HepG2 (cell line): ENCODE results near the gene ADIPOR2. TPM values are rescaled to one million over a fixed set of nuclear protein-coding genes. Genes with fewer than 3 reads are reported as not detected.

Experiments
- ARHGAP35 ChIP-seq: sonication (generic); formaldehyde crosslinking; IDR thresholded peaks from 2 replicates; pipeline ENCODE4 v1.9.0; 2022; ENCODE audit warnings: mild to moderate bottlenecking, inconsistent platforms, moderate library complexity, missing genetic modification reagents, borderline replicate concordance
- DR1 ChIP-seq: sonication (generic); formaldehyde crosslinking; IDR thresholded peaks from 2 replicates; pipeline ENCODE4 v1.8.0; 2021; ENCODE audit warnings: mild to moderate bottlenecking, missing genetic modification reagents, inconsistent platforms
- GTF3A ChIP-seq: sonication (generic); formaldehyde crosslinking; conservative IDR thresholded peaks from 2 replicates; pipeline ENCODE4 v1.4.0; 2020; ENCODE audit warnings: mild to moderate bottlenecking, missing genetic modification reagents
- HIC2 ChIP-seq: sonication (generic); formaldehyde crosslinking; IDR thresholded peaks from 2 replicates; pipeline ENCODE4 v1.9.0; 2022; ENCODE audit warnings: low read depth, missing genetic modification reagents
- HNF1A ChIP-seq, 2 experiments: sonication (generic) in 1 of 2; formaldehyde crosslinking in 1 of 2; IDR thresholded peaks; 2 replicates each; pipeline versions ENCODE4 v1.4.0 to v1.6.1; 2016 to 2020; ENCODE audit warnings: borderline replicate concordance in 1 of 2, low read depth in 1 of 2, mild to moderate bottlenecking in 1 of 2, missing genetic modification reagents in 1 of 2
- KLF13 ChIP-seq: sonication (generic); formaldehyde crosslinking; IDR thresholded peaks from 2 replicates; pipeline ENCODE4 v1.4.0; 2020; ENCODE audit warnings: mild to moderate bottlenecking, missing genetic modification reagents
- MAZ ChIP-seq, 2 experiments: sonication (generic) in 1 of 2; formaldehyde crosslinking in 1 of 2; IDR thresholded peaks; 2 replicates each; pipeline versions ENCODE4 v1.5.0 to v1.6.1; 2012 to 2020; ENCODE audit warnings: low read depth in 2 of 2, mild to moderate bottlenecking in 2 of 2, borderline replicate concordance in 1 of 2, improper control_type of control experiment in 1 of 2, low read length in 1 of 2, missing genetic modification reagents in 1 of 2, moderate library complexity in 1 of 2
- NFYC ChIP-seq: IDR thresholded peaks from 2 replicates; pipeline ENCODE4 v1.6.1; 2016; ENCODE audit warnings: missing genetic modification reagents, missing compliant biosample characterization
- PTBP1 ChIP-seq: fragments of 200-400 bp; formaldehyde crosslinking; IDR thresholded peaks from 2 replicates; pipeline ENCODE4 v1.6.1; 2018; ENCODE audit warnings: low read length, low read depth; ENCODE audit not compliant: poor library complexity, severe bottlenecking
- TBX2 ChIP-seq: sonication (generic); formaldehyde crosslinking; IDR thresholded peaks from 2 replicates; pipeline ENCODE4 v1.5.0; 2020; ENCODE audit warnings: missing genetic modification reagents, mild to moderate bottlenecking, borderline replicate concordance
- UBTF ChIP-seq: sonication (generic); formaldehyde crosslinking; IDR thresholded peaks from 2 replicates; pipeline ENCODE4 v1.4.0; 2020; ENCODE audit warnings: mild to moderate bottlenecking, missing genetic modification reagents
- YEATS4 ChIP-seq: sonication (generic); formaldehyde crosslinking; IDR thresholded peaks from 2 replicates; pipeline ENCODE4 v1.4.0; 2020; ENCODE audit warnings: missing genetic modification reagents, borderline replicate concordance
- ZNF205 ChIP-seq: IDR thresholded peaks from 2 replicates; pipeline ENCODE4 v1.6.1; 2018; ENCODE audit warnings: missing biosample characterization, missing genetic modification reagents
- ZNF431 ChIP-seq: sonication (generic); formaldehyde crosslinking; IDR thresholded peaks from 2 replicates; pipeline ENCODE4 v1.9.0; 2022; ENCODE audit warnings: missing genetic modification reagents, low read depth, mild to moderate bottlenecking, borderline replicate concordance
- ZNF460 ChIP-seq: sonication (generic); formaldehyde crosslinking; IDR thresholded peaks from 2 replicates; pipeline ENCODE4 v1.5.1; 2020; ENCODE audit warnings: missing genetic modification reagents, mild to moderate bottlenecking, borderline replicate concordance
- ZNF747 ChIP-seq: sonication (generic); formaldehyde crosslinking; IDR thresholded peaks from 2 replicates; pipeline ENCODE4 v1.8.1; 2023; ENCODE audit warnings: missing genetic modification reagents, mild to moderate bottlenecking, borderline replicate concordance
- polyA plus RNA-seq, 8 experiments: library from polyadenylated mRNA; depleted of rRNA in 3 of 8; stranded (reverse) in 7 of 8; unstranded in 1 of 8; fragments of >200 nt; fragmentation: Illumina TruSeq in 4 of 8; extraction: Trizol in 4 of 8; gene quantifications; 2 replicates each; pipeline versions ENCODE4 v1.2.1 to v1.2.3, GENCODE V29; 2011 to 2016; ENCODE audit warnings: low read depth in 4 of 8, missing spikeins in 1 of 8, mixed read lengths in 1 of 8; ENCODE audit not compliant: insufficient read depth in 1 of 8
- total RNA-seq, 5 experiments: library from RNA; depleted of rRNA; stranded (reverse); fragments of >200 nt; fragmentation: Illumina TruSeq; extraction: Trizol; gene quantifications; 2 replicates each; pipeline ENCODE4 v1.2.3, GENCODE V29; 2016; ENCODE audit warnings: low read depth in 1 of 5
- TF ChIP-seq, protein P1 (sequence below): IDR thresholded peaks from 2 replicates; pipeline ENCODE4 v1.6.1; 2016; ENCODE audit warnings: missing compliant biosample characterization, missing genetic modification reagents, borderline replicate concordance

The ADIPOR2 gene
- total and polyA plus RNA-seq, 2 of the 13 experiments (the other 11 are each of a cell fraction or from before 2014, with no cell fraction given) = 35.2 to 52.2 TPM

- no peak for TF ChIP-seq ZNF747 (CRISPR knock-in tag)
- no peak for TF ChIP-seq DR1 (CRISPR knock-in tag)
- TF ChIP-seq YEATS4 (CRISPR knock-in tag) = no peak
- TF ChIP-seq ZNF460 (CRISPR knock-in tag) = no peak
- no peak for TF ChIP-seq ZNF431 (CRISPR knock-in tag)
- TF ChIP-seq TBX2 (CRISPR knock-in tag) = no peak; the same call in 1 of the 2 replicates
- no peak for TF ChIP-seq NFYC (CRISPR knock-in tag)
- no peak for TF ChIP-seq KLF13 (CRISPR knock-in tag)
- no peak; the same call in 1 of the 2 replicates for TF ChIP-seq HIC2 (CRISPR knock-in tag)
- no peak for TF ChIP-seq HNF1A (IDR thresholded peaks at IDR 0.05; ENCODE audit: low read depth)
- 0 out of 2 replicates have a peak, but pooled peaks have one; percentile 44 for TF ChIP-seq HNF1A (CRISPR knock-in tag; IDR thresholded peaks at IDR 0.05; ENCODE audit: borderline replicate concordance)
- TF ChIP-seq MAZ (IDR thresholded peaks at IDR 0.05; ENCODE audit: borderline replicate concordance, low read depth, low read length) = no peak
- TF ChIP-seq MAZ (CRISPR knock-in tag; IDR thresholded peaks at IDR 0.05; ENCODE audit: low read depth) = no peak; the same call in 1 of the 2 replicates
- TF ChIP-seq, protein P1, sequence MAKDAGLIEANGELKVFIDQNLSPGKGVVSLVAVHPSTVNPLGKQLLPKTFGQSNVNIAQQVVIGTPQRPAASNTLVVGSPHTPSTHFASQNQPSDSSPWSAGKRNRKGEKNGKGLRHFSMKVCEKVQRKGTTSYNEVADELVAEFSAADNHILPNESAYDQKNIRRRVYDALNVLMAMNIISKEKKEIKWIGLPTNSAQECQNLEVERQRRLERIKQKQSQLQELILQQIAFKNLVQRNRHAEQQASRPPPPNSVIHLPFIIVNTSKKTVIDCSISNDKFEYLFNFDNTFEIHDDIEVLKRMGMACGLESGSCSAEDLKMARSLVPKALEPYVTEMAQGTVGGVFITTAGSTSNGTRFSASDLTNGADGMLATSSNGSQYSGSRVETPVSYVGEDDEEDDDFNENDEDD = no peak
- no peak for TF ChIP-seq ARHGAP35 (CRISPR knock-in tag)
- TF ChIP-seq GTF3A (CRISPR knock-in tag) = no peak
- TF ChIP-seq ZNF205 = no peak
- TF ChIP-seq UBTF (CRISPR knock-in tag) = no peak; the same call in 1 of the 2 replicates
- TF ChIP-seq PTBP1 = no peak
Measured at GRCh38 chr12:1815814-1816729, 125.2 kb downstream of the ADIPOR2 start (continued).
